OCI-LY1 (cell line): ENCODE results near the gene GATAD2A.

Source experiments
- H2AFZ ChIP-seq: fragments of 200-600 bp; sonication (generic), shearing (Covaris generic); 2 replicates; pipeline ENCODE4 v1.6.0; 2014; ENCODE audit warnings: antibody characterized with exemption, mild to moderate bottlenecking, low read length
- H3F3A ChIP-seq: fragments of 200-600 bp; sonication (generic), shearing (Covaris generic); 2 replicates; pipeline ENCODE4 v1.6.0; 2014; ENCODE audit warnings: mild to moderate bottlenecking, antibody characterized with exemption, low read length, moderate library complexity; ENCODE audit not compliant: insufficient read depth
- H3K27ac ChIP-seq: fragments of 200-600 bp; sonication (generic); 2 replicates; pipeline ENCODE4 v1.5.1; 2014; ENCODE audit warnings: low read length, mixed run types, mild to moderate bottlenecking, low read depth; ENCODE audit not compliant: poor library complexity, severe bottlenecking
- H3K27me3 ChIP-seq: fragments of 200-600 bp; sonication (generic); 2 replicates; pipeline ENCODE4 v1.6.0; 2014; ENCODE audit warnings: antibody characterized with exemption, mild to moderate bottlenecking, low read length, moderate library complexity; ENCODE audit not compliant: insufficient read depth
- H3K36me3 ChIP-seq: fragments of 200-600 bp; sonication (generic); 2 replicates; pipeline ENCODE4 v1.6.1; 2014; ENCODE audit warnings: mild to moderate bottlenecking, antibody characterized with exemption, low read length, moderate library complexity, mixed read lengths; ENCODE audit not compliant: insufficient read depth
- H3K4me1 ChIP-seq: fragments of 200-600 bp; sonication (generic); 2 replicates; pipeline ENCODE4 v1.5.1; 2014; ENCODE audit warnings: mild to moderate bottlenecking, low read length, moderate library complexity; ENCODE audit not compliant: insufficient read depth, severe bottlenecking
- H3K4me2 ChIP-seq: fragments of 200-600 bp; sonication (generic), shearing (Covaris generic); 2 replicates; pipeline ENCODE4 v1.6.1; 2014; ENCODE audit warnings: low read length
- H3K4me3 ChIP-seq: fragments of 200-600 bp; sonication (generic); 2 replicates; pipeline ENCODE4 v1.5.1; 2014; ENCODE audit warnings: low read length, low read depth, mild to moderate bottlenecking, mixed read lengths; ENCODE audit not compliant: poor library complexity, severe bottlenecking
- H3K79me2 ChIP-seq: fragments of 200-600 bp; shearing (Covaris generic); 2 replicates; pipeline ENCODE4 v1.6.1; 2016; ENCODE audit warnings: mixed run types, low read length, mixed read lengths; ENCODE audit not compliant: insufficient read depth
- H3K9ac ChIP-seq: fragments of 200-600 bp; sonication (generic), shearing (Covaris generic); 2 replicates; pipeline ENCODE4 v1.6.1; 2014; ENCODE audit warnings: mild to moderate bottlenecking, low read length, mixed read lengths
- H3K9me2 ChIP-seq: fragments of 200-600 bp; sonication (generic), shearing (Covaris generic); 2 replicates; pipeline ENCODE4 v1.6.1; 2014; ENCODE audit warnings: low read depth, mild to moderate bottlenecking, low read length, mixed read lengths
- H3K9me3 ChIP-seq: fragments of 200-600 bp; shearing (Covaris generic); 2 replicates; pipeline ENCODE4 v1.6.1; 2014; ENCODE audit warnings: low read length, mixed read lengths
- H4K20me1 ChIP-seq: fragments of 200-600 bp; sonication (generic), shearing (Covaris generic); 2 replicates; pipeline ENCODE4 v1.6.0; 2016; ENCODE audit warnings: mild to moderate bottlenecking, low read length; ENCODE audit not compliant: insufficient read depth
- EZH2 ChIP-seq: fragments of 200-600 bp; sonication (generic), shearing (Covaris generic); IDR thresholded peaks from 2 replicates; pipeline ENCODE4 v1.8.0; 2017; ENCODE audit warnings: borderline replicate concordance, mixed run types, mild to moderate bottlenecking, antibody characterized with exemption, low read length, moderate library complexity, mixed read lengths
- TF ChIP-seq, protein P1 (sequence below): fragments of 200-600 bp; sonication (generic), shearing (Covaris generic); IDR thresholded peaks from 2 replicates; pipeline ENCODE4 v1.5.1; 2017; ENCODE audit warnings: mild to moderate bottlenecking, antibody characterized with exemption, low read length, moderate library complexity, mixed read lengths

GATAD2A gene

DNA sequence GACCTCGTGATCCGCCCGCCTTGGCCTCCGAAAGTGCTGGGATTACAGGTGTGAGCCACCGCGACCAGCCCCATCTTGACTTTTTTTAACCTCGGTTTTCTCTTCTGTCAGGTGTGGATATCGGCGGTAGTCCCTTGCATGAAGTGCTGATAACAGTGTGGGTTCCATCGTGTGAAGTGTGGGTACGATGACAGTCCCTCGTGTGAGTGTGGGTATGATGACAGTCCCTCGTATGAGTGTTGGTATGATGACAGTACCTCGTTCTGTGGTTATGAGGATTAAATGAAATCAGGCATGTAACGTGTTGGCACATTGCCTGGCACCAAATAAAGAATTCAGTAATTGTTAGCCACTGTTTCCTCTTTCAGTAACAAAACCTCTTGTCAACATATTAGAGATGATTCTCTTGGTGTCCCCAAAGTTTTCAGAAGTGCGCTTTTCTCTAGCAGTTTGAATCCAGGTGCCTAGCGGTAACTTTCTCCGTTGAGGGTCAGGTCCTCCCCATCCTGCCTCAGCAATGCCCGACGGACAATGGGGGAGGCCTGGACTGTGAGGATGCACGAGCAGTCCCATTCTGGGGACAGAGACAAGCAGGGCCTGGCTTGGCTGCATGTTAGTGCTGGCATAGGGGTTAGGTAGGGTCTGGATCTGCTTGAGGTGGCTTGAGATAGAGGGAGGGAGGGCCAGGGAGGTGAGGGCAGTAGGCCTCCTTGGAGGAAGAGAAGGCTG, 15.3 kb downstream of the GATAD2A start:
- no peak for TF ChIP-seq EZH2
- TF ChIP-seq, protein P1, sequence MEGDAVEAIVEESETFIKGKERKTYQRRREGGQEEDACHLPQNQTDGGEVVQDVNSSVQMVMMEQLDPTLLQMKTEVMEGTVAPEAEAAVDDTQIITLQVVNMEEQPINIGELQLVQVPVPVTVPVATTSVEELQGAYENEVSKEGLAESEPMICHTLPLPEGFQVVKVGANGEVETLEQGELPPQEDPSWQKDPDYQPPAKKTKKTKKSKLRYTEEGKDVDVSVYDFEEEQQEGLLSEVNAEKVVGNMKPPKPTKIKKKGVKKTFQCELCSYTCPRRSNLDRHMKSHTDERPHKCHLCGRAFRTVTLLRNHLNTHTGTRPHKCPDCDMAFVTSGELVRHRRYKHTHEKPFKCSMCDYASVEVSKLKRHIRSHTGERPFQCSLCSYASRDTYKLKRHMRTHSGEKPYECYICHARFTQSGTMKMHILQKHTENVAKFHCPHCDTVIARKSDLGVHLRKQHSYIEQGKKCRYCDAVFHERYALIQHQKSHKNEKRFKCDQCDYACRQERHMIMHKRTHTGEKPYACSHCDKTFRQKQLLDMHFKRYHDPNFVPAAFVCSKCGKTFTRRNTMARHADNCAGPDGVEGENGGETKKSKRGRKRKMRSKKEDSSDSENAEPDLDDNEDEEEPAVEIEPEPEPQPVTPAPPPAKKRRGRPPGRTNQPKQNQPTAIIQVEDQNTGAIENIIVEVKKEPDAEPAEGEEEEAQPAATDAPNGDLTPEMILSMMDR = no peak
- peak overlapping the region; percentile 1; the same call in 1 of the 2 replicates for H3K9ac ChIP-seq
- peaks cover 81% of the 10 kb centered on the region for H3K4me1 ChIP-seq
- H3K9me3 ChIP-seq = no peaks in the 10 kb centered on the region
- H3K27ac ChIP-seq = peak overlapping the region; percentile 72
- no peak overlapping the region for H2AFZ ChIP-seq
- peaks cover 97% of the 10 kb centered on the region for H3K79me2 ChIP-seq
- peak overlapping the region; percentile 21; the same call in 1 of the 2 replicates for H3K4me2 ChIP-seq
- H4K20me1 ChIP-seq = no peaks in the 10 kb centered on the region
- H3K36me3 ChIP-seq = peaks cover 9% of the 10 kb centered on the region; the same call in 1 of the 2 replicates
- H3K27me3 ChIP-seq = no peaks in the 10 kb centered on the region
- H3K9me2 ChIP-seq = no peaks in the 10 kb centered on the region
- no peaks in the 10 kb centered on the region for H3F3A ChIP-seq
- no peak overlapping the region for H3K4me3 ChIP-seq

DNA sequence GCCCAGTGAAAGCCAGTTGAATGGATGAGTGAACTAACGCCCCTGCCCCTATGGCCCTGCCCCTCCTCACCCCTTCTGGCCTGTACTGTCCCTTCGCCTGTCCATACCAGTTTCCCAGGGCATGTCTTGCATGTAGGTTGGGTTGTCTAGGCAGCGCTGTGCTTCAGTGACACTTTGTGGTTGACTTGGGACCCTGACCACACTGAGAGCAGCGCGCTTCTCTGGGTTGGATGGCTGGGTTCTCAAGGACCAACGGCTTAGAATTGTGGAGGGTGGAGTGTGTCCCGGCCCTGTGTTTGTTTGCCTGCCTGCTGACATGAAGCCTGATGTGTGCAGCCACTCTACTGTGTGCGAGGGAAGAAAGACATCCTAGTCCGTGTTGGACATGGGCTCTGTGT, 15.8 kb downstream of the GATAD2A start:
- no peaks in the 10 kb centered on the region for H4K20me1 ChIP-seq
- H3K79me2 ChIP-seq = peaks cover 97% of the 10 kb centered on the region
- no peak overlapping the region for H3K4me3 ChIP-seq
- peaks cover 81% of the 10 kb centered on the region for H3K4me1 ChIP-seq
- H3K36me3 ChIP-seq = peaks cover 5% of the 10 kb centered on the region; the same call in 1 of the 2 replicates
- H3K27ac ChIP-seq = peak overlapping the region; percentile 72
- H3K9me2 ChIP-seq = no peaks in the 10 kb centered on the region
- TF ChIP-seq, protein P1 = no peak
- no peak for TF ChIP-seq EZH2
- H3K9ac ChIP-seq = no peak overlapping the region; the same call in 1 of the 2 replicates
- H3K27me3 ChIP-seq = no peaks in the 10 kb centered on the region
- no peaks in the 10 kb centered on the region for H3K9me3 ChIP-seq
- H3K4me2 ChIP-seq = peak overlapping the region; percentile 21; the same call in 1 of the 2 replicates
- H2AFZ ChIP-seq = no peak overlapping the region
- H3F3A ChIP-seq = no peaks in the 10 kb centered on the region

DNA sequence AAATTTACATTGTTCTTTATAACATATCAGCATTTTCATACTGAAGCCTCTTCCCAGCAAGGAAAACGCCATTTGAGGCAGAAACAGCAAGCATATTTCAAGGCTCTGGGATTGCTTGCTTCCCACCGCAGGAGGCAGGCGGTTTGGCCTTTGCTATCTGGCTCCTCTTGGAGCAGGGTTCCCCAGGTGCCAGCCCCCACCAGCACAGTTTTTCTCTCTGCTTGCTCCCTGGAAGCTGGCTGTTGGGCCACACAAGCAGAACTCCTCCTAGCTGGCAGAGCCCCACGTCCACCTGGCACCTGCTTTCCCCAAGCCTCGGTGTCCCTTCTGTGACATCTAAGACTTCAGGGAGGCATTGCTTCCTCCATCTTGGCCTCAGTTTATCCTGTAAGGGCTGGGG, 16.7 kb downstream of the GATAD2A start:
- Histone ChIP-seq H3K9me3 (no peaks in the 10 kb centered on the region), H2AFZ (no peak overlapping the region), H4K20me1 (no peaks in the 10 kb centered on the region), H3K36me3 (peaks cover 5% of the 10 kb centered on the region; the same call in 1 of the 2 replicates), H3K9me2 (no peaks in the 10 kb centered on the region), H3K27me3 (no peaks in the 10 kb centered on the region), H3K79me2 (peaks cover 97% of the 10 kb centered on the region), H3K4me1 (peaks cover 73% of the 10 kb centered on the region), H3F3A (no peaks in the 10 kb centered on the region), H3K27ac (no peak overlapping the region), H3K4me2 (no peak overlapping the region), H3K4me3 (no peak overlapping the region), H3K9ac (no peak overlapping the region)
- TF ChIP-seq EZH2 = no peak
- TF ChIP-seq, protein P1 = no peak
